Left ventricle myocardium inferior (tissue), 1 donor: ENCODE data around the gene SPIN1. TPM values are rescaled to one million over a fixed set of nuclear protein-coding genes. Genes with fewer than 3 reads are reported as not detected.

Source experiments
- DNase-seq: peaks from one replicate; pipeline ENCODE4 v3.0.0-alpha.2; 2020
- H3K27ac ChIP-seq: fragments of 200-600 bp; replicated peaks from 2 replicates; pipeline ENCODE4 v1.8.0; 2021
- H3K27me3 ChIP-seq: fragments of 200-600 bp; 2 replicates; pipeline ENCODE4 v1.8.0; 2021; ENCODE audit warnings: low read depth
- H3K36me3 ChIP-seq: fragments of 200-600 bp; 2 replicates; pipeline ENCODE4 v1.8.0; 2021
- H3K4me1 ChIP-seq: fragments of 200-600 bp; 2 replicates; pipeline ENCODE4 v1.8.0; 2021
- H3K4me3 ChIP-seq: fragments of 200-600 bp; 2 replicates; pipeline ENCODE4 v1.8.0; 2021; ENCODE audit warnings: mild to moderate bottlenecking, moderate library complexity
- H3K9me3 ChIP-seq: fragments of 200-600 bp; replicated peaks from 2 replicates; pipeline ENCODE4 v1.8.0; 2021
- intact Hi-C: fragments of 100-400 bp; cut with micrococcal nuclease; formaldehyde crosslinking; loops from one replicate; pipeline ENCODE4 v1.11.0; 2022
- total RNA-seq: library from RNA; stranded (reverse); fragmentation: NEBNext Ultra II Directional; extraction: Animal tissue kit (Norgen Biotek cat#: 25700); gene quantifications from one replicate; pipeline ENCODE4 v1.2.1, GENCODE V29; 2021
- TF ChIP-seq, protein P1 (sequence below): fragments of 200-600 bp; IDR thresholded peaks from 2 replicates; pipeline ENCODE4 v1.8.0; 2021; ENCODE audit warnings: antibody characterized with exemption, mild to moderate bottlenecking, borderline replicate concordance
- donor health status: DM: no; HTN: yes; CAD: no; lungs with severe emphysema.

Gene SPIN1
- total RNA-seq, 1 donor from 2014 or later: 55.8 TPM

DNA sequence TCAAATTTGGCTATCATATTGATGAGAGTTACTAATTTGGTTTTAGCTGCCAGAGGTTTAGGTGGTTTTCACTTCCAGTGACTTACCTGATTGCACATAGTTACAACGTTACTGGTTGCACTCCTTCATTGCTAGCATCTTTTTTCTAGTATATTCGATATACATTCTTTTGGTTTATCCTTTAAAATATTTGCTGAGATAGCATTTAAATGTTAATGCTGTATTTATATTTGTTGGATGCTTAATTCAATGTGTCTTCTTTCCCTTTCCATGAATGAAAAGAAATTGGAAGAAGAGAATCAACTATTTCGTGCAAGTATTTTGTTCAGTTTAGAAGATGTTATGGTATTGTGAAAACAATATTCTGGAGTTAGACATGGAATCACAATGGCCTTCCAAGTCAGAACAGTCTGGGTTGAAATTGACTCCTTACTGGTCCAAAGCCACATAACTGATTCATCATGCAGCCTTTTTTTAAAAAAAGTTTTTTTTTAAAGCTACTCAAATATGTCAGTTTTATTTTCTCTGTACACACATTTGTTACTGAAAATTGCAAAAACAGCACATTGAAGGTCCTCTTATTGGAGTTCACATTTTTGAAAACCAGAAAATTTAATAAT is 2.2 kb downstream of the SPIN1 start:
- Histone ChIP-seq H3K4me3 (no peak overlapping the region), H3K27ac (no peak overlapping the region), H3K27me3 (no peaks in the 10 kb centered on the region), H3K4me1 (peaks cover 39% of the 10 kb centered on the region), H3K36me3 (no peaks in the 10 kb centered on the region), H3K9me3 (no peaks in the 10 kb centered on the region)
- intact Hi-C loops: no loop called here
- TF ChIP-seq, protein P1, sequence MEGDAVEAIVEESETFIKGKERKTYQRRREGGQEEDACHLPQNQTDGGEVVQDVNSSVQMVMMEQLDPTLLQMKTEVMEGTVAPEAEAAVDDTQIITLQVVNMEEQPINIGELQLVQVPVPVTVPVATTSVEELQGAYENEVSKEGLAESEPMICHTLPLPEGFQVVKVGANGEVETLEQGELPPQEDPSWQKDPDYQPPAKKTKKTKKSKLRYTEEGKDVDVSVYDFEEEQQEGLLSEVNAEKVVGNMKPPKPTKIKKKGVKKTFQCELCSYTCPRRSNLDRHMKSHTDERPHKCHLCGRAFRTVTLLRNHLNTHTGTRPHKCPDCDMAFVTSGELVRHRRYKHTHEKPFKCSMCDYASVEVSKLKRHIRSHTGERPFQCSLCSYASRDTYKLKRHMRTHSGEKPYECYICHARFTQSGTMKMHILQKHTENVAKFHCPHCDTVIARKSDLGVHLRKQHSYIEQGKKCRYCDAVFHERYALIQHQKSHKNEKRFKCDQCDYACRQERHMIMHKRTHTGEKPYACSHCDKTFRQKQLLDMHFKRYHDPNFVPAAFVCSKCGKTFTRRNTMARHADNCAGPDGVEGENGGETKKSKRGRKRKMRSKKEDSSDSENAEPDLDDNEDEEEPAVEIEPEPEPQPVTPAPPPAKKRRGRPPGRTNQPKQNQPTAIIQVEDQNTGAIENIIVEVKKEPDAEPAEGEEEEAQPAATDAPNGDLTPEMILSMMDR: no peak
- DNase-seq: no peak

DNA sequence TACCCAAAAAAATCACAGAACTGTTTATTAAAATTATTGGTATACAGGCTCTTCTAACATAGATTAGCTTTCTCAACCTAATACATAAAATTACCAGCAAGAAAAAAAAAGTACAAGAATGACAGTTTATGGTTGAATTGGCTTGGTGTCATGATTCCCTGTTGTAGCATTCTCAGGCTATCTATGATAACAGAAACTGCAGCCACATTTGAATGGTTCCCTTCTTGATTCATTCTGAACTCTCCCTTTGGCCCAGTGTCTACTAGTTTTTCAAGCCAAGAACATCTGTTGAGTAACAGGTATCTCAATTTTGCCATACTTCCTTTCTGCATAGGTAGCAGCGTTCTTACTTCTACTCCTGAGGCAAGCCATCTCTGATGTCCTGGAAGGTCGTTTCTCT is 3.0 kb downstream of the SPIN1 start:
- DNase-seq: no peak
- no peaks in the 10 kb centered on the region for H3K9me3 ChIP-seq
- H3K27me3 ChIP-seq: no peaks in the 10 kb centered on the region
- intact Hi-C loops: no loop called here
- H3K4me1 ChIP-seq: peaks cover 39% of the 10 kb centered on the region
- H3K4me3 ChIP-seq: no peak overlapping the region
- H3K36me3 ChIP-seq: no peaks in the 10 kb centered on the region
- TF ChIP-seq, protein P1: no peak
- no peak overlapping the region for H3K27ac ChIP-seq

DNA sequence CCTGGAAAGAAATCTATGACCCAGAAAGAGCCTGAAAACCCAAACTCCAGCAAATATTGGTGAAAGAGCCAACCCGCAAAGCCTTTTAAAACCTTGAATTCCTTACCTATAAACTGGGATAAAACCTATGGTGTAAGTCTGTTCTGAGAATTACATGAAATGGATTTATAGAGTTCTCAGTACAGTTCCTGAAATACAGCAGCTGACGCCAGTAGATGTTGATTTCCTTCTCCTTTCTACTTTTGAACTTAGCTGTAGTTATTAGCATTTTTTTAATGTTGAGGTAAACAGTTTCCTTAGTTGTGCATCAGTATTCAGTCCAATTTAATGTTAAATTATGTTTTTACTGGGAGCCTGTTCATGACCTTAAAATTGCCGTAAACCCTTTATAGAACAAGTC is 3.7 kb downstream of the SPIN1 start:
- no peak for DNase-seq
- Histone ChIP-seq H3K9me3 (no peaks in the 10 kb centered on the region), H3K36me3 (no peaks in the 10 kb centered on the region), H3K4me1 (peaks cover 40% of the 10 kb centered on the region), H3K4me3 (no peak overlapping the region), H3K27ac (no peak overlapping the region), H3K27me3 (no peaks in the 10 kb centered on the region)
- intact Hi-C loops: no loop called here
- TF ChIP-seq, protein P1: no peak

DNA sequence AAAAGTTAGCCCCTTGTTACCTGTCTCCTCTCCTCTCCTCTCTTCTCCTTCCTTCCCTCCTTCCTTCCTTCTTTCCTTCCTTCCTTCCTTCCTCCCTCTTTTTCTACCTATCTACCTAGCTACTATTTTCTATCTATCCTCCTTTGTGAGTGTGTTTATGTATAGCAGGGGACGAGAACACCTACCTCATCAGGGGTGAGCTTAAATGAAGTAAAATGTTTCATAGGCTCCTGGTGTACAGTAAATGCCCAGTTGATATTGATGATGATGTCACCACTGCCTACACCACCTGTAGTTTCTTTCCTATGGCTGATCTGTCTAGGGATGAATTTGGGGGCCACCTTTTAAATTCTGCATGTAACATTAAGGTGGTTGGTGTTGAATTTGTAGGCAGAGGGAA is 4.3 kb downstream of the SPIN1 start:
- Histone ChIP-seq H3K9me3 (no peaks in the 10 kb centered on the region), H3K27me3 (no peaks in the 10 kb centered on the region), H3K36me3 (no peaks in the 10 kb centered on the region), H3K27ac (no peak overlapping the region), H3K4me3 (no peak overlapping the region), H3K4me1 (peaks cover 40% of the 10 kb centered on the region)
- no peak for DNase-seq
- TF ChIP-seq, protein P1: no peak
- intact Hi-C loops: no loop called here

DNA sequence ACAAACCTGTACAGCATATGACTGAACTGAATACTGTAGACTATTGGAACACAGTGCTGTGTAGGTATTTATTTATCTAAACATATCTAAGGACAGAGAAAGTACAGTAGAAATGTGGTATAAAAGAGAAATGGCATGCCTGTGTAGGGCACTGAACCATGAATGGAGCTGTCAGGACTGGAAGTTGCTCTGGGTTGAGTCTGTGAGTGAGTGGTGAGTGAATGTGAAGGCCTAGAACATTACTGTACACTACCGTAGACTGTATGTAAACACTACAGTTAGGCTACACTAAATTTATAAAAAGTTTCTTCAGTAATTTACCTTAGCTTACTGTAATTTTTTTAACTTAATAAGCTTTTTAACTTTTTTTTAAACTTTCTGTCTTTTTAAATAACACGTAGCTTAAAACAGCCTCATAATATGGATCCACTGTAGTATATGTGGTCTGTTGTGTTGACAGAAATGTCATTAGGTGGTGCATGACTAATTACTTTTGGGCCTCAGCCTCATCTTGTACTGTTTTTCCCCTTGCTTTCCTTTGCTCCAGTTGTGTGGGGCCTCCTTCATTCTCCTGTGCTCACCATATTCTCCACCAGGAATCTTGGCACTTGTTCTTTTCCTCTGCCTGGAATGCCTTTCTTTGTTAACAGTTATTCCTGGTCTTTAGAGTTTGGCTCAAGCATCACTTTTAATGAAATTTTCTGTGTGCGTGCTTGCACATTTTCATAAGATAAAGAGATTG is 8.8 kb downstream of the SPIN1 start:
- Histone ChIP-seq H3K27ac (no peak overlapping the region), H3K4me1 (peaks cover 27% of the 10 kb centered on the region)
- intact Hi-C loops: no loop called here

More for the DNA sequence above, 8.8 kb downstream of the SPIN1 start:
- H3K4me3 ChIP-seq: no peak overlapping the region
- TF ChIP-seq, protein P1: no peak
- H3K9me3 ChIP-seq: no peaks in the 10 kb centered on the region
- H3K27me3 ChIP-seq: no peaks in the 10 kb centered on the region
- H3K36me3 ChIP-seq: no peaks in the 10 kb centered on the region
- no peak for DNase-seq
